GM12873 (cell line): ENCODE data around the gene GHRH.

Source experiments
- TF ChIP-seq, protein P1 (sequence below): IDR thresholded peaks from 2 replicates; pipeline ENCODE4 v1.5.1; 2012; ENCODE audit warnings: low read depth, mild to moderate bottlenecking, moderate library complexity, low read length, control low read depth; ENCODE audit not compliant: insufficient read depth; ENCODE audit errors: missing control alignments

The GHRH gene

GRCh38 chr20:37204056-37204455 is 57.6 kb downstream of the GHRH start:
- TF ChIP-seq, protein P1, sequence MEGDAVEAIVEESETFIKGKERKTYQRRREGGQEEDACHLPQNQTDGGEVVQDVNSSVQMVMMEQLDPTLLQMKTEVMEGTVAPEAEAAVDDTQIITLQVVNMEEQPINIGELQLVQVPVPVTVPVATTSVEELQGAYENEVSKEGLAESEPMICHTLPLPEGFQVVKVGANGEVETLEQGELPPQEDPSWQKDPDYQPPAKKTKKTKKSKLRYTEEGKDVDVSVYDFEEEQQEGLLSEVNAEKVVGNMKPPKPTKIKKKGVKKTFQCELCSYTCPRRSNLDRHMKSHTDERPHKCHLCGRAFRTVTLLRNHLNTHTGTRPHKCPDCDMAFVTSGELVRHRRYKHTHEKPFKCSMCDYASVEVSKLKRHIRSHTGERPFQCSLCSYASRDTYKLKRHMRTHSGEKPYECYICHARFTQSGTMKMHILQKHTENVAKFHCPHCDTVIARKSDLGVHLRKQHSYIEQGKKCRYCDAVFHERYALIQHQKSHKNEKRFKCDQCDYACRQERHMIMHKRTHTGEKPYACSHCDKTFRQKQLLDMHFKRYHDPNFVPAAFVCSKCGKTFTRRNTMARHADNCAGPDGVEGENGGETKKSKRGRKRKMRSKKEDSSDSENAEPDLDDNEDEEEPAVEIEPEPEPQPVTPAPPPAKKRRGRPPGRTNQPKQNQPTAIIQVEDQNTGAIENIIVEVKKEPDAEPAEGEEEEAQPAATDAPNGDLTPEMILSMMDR, result no peak

- TF ChIP-seq, protein P1, result peak; percentile 70
These were observed 59.2 kb downstream of the GHRH start for GRCh38 chr20:37202267-37202943.

- TF ChIP-seq, protein P1, result no peak
These were observed 59.8 kb downstream of the GHRH start for GRCh38 chr20:37201827-37202162.
